Pancreas (tissue), 10 donors: ENCODE measurements around the gene CDC42EP4. TPM values are rescaled to one million over a fixed set of nuclear protein-coding genes. Genes with fewer than 3 reads are reported as not detected.

Experiments used
- ATAC-seq, 4 donors: fragments of 200-7000 bp; cut with Tn5 transposase; one replicate each; pipeline versions ENCODE4 v1.8.0 to v1.9.1; 2020; ENCODE audit warnings: mild to moderate bottlenecking in 4 of 4, moderate library complexity in 4 of 4
- DNase-seq, 6 donors: peaks; one replicate each; pipeline ENCODE4 v3.0.0-alpha.2; 2020
- FAIRE-seq: peaks from 2 replicates; lab custom pipeline; 2012; peaks lifted over from hg19 to GRCh38; lab: Jason Lieb, UNC
- H3K27ac ChIP-seq, 4 donors: fragments of 200-600 bp; sonication (generic); 1 replicate in 3 of 4; 2 replicates in 1 of 4; pipeline versions ENCODE4 v1.5.0 to v1.8.0; 2020
- H3K27me3 ChIP-seq, 4 donors: fragments of 200-600 bp; one replicate each; pipeline ENCODE4 v1.8.0; 2021
- H3K36me3 ChIP-seq, 3 donors: fragments of 200-600 bp; sonication (generic) in 1 of 3; one replicate each; pipeline versions ENCODE4 v1.5.0 to v1.8.0; 2020 to 2021
- H3K4me1 ChIP-seq, 3 donors: fragments of 200-600 bp; one replicate each; pipeline ENCODE4 v1.8.0; 2021
- H3K4me3 ChIP-seq, 4 donors: fragments of 200-600 bp; sonication (generic) in 2 of 4; one replicate each; pipeline versions ENCODE4 v1.5.0 to v1.8.0; 2020 to 2021
- H3K9me3 ChIP-seq, 4 donors: fragments of 200-600 bp; one replicate each; pipeline ENCODE4 v1.8.0; 2021
- CTCF ChIP-seq, 4 donors: fragments of 200-600 bp; sonication (generic) in 3 of 4; IDR thresholded peaks; one replicate each; pipeline versions ENCODE4 v1.5.0 to v1.8.0; 2021; ENCODE audit warnings: antibody characterized with exemption in 4 of 4
- WGBS, 2 donors: extraction: QIAGEN DNeasy Blood & Tissue Kit; methylation state at CpG; one replicate each; pipeline ENCODE4 v1.1.7; 2013; 5-methylcytosine and 5-hydroxymethylcytosine counted together
- intact Hi-C, 3 donors: fragments of 100-400 bp; cut with DNase I; formaldehyde crosslinking; loops; one replicate each; pipeline versions ENCODE4 v1.11.1 to v1.14.2; 2022
- polyA plus RNA-seq, 2 donors: library from polyadenylated mRNA; stranded (reverse); fragments of 200-250 nt; gene quantifications; one replicate each; pipeline ENCODE4 v1.2.3, GENCODE V29; 2013
- total RNA-seq, 6 donors: library from RNA; stranded (reverse); fragmentation: NEBNext Ultra II Directional in 4 of 6; extraction: Animal tissue kit (Norgen Biotek cat#: 25700) in 4 of 6; gene quantifications; one replicate each; pipeline versions ENCODE4 v1.2.1 to v1.2.4, GENCODE V29; 2021 to 2023
- donor health status: healthy with polysubstance abuse.
- donor health status: DM: no; HTN: no; CAD: no; lungs with moderate emphysema.
- donor health status: DM: no; HTN: no; CAD: no.
- donor health status: control.
- donor health status: control.
- donor health status: Bipolar disorder and iron deficiency.
- donor health status: DM: yes; HTN: yes; CAD: no.
- donor health status: DM: no; HTN: no; CAD: no.
- donor health status: DM: no; HTN: no; CAD: no.
- donor health status: DM: yes; HTN: yes; CAD: no.

The CDC42EP4 gene
- total and polyA plus RNA-seq, 8 donors = 24.2 to 56.2 (median 44.5) TPM

- peaks cover 28 to 51% (median 43%) of the 10 kb centered on the region in 3 donors for H3K4me1 ChIP-seq
- intact Hi-C loops = loop anchor here in 1 of 3 donors (5.0 kb wide), 1 partner anchor 46 kb away; the partner anchor contains the start of gene CPSF4L
- 2 to 5% methylated on average over 23 of the region's 23 CpGs for WGBS, 2 donors
- FAIRE-seq (no peak), DNase-seq (peak; percentile 90 to 96 (median 96)), ATAC-seq (peak; percentile 32 to 49 (median 36))
- TF ChIP-seq CTCF (IDR thresholded peaks at IDR 0.05) = no peak
- peak overlapping the region; percentile 26 to 97 (median 84) for H3K4me3 ChIP-seq
- no peaks in the 10 kb centered on the region for H3K9me3 ChIP-seq
- no peaks in the 10 kb centered on the region for H3K36me3 ChIP-seq
- H3K27me3 ChIP-seq = no peaks in the 10 kb centered on the region
- H3K27ac ChIP-seq = peak overlapping the region; percentile 92 to 99 (median 96)
Observed at GRCh38 chr17:73308017-73308823, 3.6 kb downstream of the CDC42EP4 start.

GRCh38 chr17:73307130-73307529, 4.7 kb downstream of the CDC42EP4 start:
- H3K4me1 ChIP-seq = peaks cover 34 to 46% (median 45%) of the 10 kb centered on the region in 3 donors
- peak overlapping the region in 2 of 4 donors; percentile 83 to 97 for H3K4me3 ChIP-seq
- no peak for ATAC-seq
- WGBS, 2 donors = 16 to 20% methylated on average over 7 to 8 of the region's 9 CpGs
- no peaks in the 10 kb centered on the region for H3K27me3 ChIP-seq
- no peak for TF ChIP-seq CTCF (IDR thresholded peaks at IDR 0.05)
- no peaks in the 10 kb centered on the region for H3K9me3 ChIP-seq
- H3K27ac ChIP-seq = peak overlapping the region; percentile 92 to 99 (median 96)
- no peaks in the 10 kb centered on the region for H3K36me3 ChIP-seq
- FAIRE-seq = no peak
- intact Hi-C loops = loop anchor here in 1 of 3 donors (5.0 kb wide), 1 partner anchor 45 kb away; the partner anchor contains the start of gene CPSF4L
- DNase-seq = peak; percentile 70 to 90 (median 78)

- Histone ChIP-seq H3K27ac (peak overlapping the region; percentile 92 to 99 (median 96)), H3K4me1 (peaks cover 40 to 54% (median 46%) of the 10 kb centered on the region in 3 donors), H3K4me3 (peak overlapping the region in 2 of 4 donors; percentile 40 to 97), H3K9me3 (no peaks in the 10 kb centered on the region), H3K27me3 (no peaks in the 10 kb centered on the region), H3K36me3 (no peaks in the 10 kb centered on the region)
- WGBS, 2 donors = 21 to 26% methylated on average over 11 of the region's 11 CpGs
- no peak for ATAC-seq
- no peak for FAIRE-seq
- no peak for TF ChIP-seq CTCF (IDR thresholded peaks at IDR 0.05)
- no peak for DNase-seq
- intact Hi-C loops = loop anchor here in 1 of 3 donors (5.0 kb wide), 1 partner anchor 44 kb away; the partner anchor contains the start of gene CPSF4L
Observed at GRCh38 chr17:73305845-73306836, 5.7 kb downstream of the CDC42EP4 start.

- Histone ChIP-seq H3K27ac (peak overlapping the region; percentile 43 to 99 (median 95)), H3K9me3 (no peaks in the 10 kb centered on the region), H3K36me3 (no peaks in the 10 kb centered on the region), H3K27me3 (no peaks in the 10 kb centered on the region), H3K4me3 (peak overlapping the region in 2 of 4 donors; percentile 24 to 40), H3K4me1 (peaks cover 40 to 63% (median 48%) of the 10 kb centered on the region in 3 donors)
- intact Hi-C loops = loop anchor here in 1 of 3 donors (5.0 kb wide), 1 partner anchor 43 kb away; the partner anchor contains the start of gene CPSF4L
- TF ChIP-seq CTCF (IDR thresholded peaks at IDR 0.05) = no peak
- ATAC-seq = peak in 3 of 4 donors; percentile 2 to 24 (median 5)
- WGBS, 2 donors = 7% methylated on average over 16 of the region's 16 CpGs
- no peak for FAIRE-seq
- peak in 4 of 6 donors; percentile 43 to 68 (median 56) for DNase-seq
Observed at GRCh38 chr17:73304971-73305812, 6.6 kb downstream of the CDC42EP4 start.
